IMR-90 (cell line): ENCODE results near the gene PREP. TPM values are rescaled to one million over a fixed set of nuclear protein-coding genes. Genes with fewer than 3 reads are reported as not detected.

Experiments
- ATAC-seq: fragments of 200-7000 bp; cut with Tn5 transposase; 2 replicates; pipeline ENCODE4 v1.9.1; 2020; ENCODE audit warnings: low read depth, mild to moderate bottlenecking, moderate library complexity
- BruUV-seq: library from RNA; stranded (reverse); fragments of 400-500 nt; replicated peaks from 2 replicates; lab custom pipeline; 2021; lab: Mats Ljungman, UMichigan
- CTCF ChIA-PET: fragments of 300-600 bp; formaldehyde crosslinking; extraction: SDS; loops from one replicate; lab custom pipeline; 2021; ENCODE audit warnings: antibody characterized with exemption; lab: Yijun Ruan, JAX
- POLR2A ChIA-PET: fragments of 300-600 bp; sonication (Branson Sonifier 250); formaldehyde crosslinking; loops from one replicate; lab custom pipeline; 2022; ENCODE audit warnings: antibody characterized with exemption; ENCODE audit not compliant: unreplicated experiment; lab: Charles Lee
- DNase-seq: peaks from one replicate; pipeline ENCODE4 v3.0.0; 2013
- H2AFZ ChIP-seq: replicated peaks from 2 replicates; pipeline ENCODE3; 2013; ENCODE audit warnings: low read length, mild to moderate bottlenecking; ENCODE audit not compliant: poor library complexity
- H2AK5ac ChIP-seq: 2 replicates; pipeline ENCODE4 v1.6.1; 2013; ENCODE audit warnings: low read depth, low read length, inconsistent platforms
- H2AK9ac ChIP-seq: replicated peaks from 2 replicates; pipeline ENCODE3; 2013; ENCODE audit warnings: mild to moderate bottlenecking, low read depth, low read length, moderate library complexity; ENCODE audit not compliant: poor library complexity
- H2BK120ac ChIP-seq: 2 replicates; pipeline ENCODE4 v1.6.1; 2013; ENCODE audit warnings: low read depth, low read length, inconsistent platforms
- H2BK15ac ChIP-seq: 3 replicates; pipeline ENCODE4 v1.6.1; 2013; ENCODE audit warnings: low read depth, low read length, inconsistent platforms
- H2BK20ac ChIP-seq: 2 replicates; pipeline ENCODE4 v1.6.1; 2013; ENCODE audit warnings: low read depth, mild to moderate bottlenecking, inconsistent platforms, low read length, moderate library complexity
- H2BK5ac ChIP-seq: 2 replicates; pipeline ENCODE4 v1.6.1; 2013; ENCODE audit warnings: mild to moderate bottlenecking, low read depth, low read length, inconsistent platforms; ENCODE audit not compliant: poor library complexity, severe bottlenecking
- H3K14ac ChIP-seq: replicated peaks from 2 replicates; pipeline ENCODE4 v1.6.1; 2013; ENCODE audit warnings: low read depth, low read length, inconsistent platforms
- H3K18ac ChIP-seq: 2 replicates; pipeline ENCODE4 v1.6.1; 2013; ENCODE audit warnings: low read depth, low read length, control low read depth
- H3K23ac ChIP-seq: 2 replicates; pipeline ENCODE4 v1.6.1; 2013; ENCODE audit warnings: low read depth, low read length, inconsistent platforms
- H3K27ac ChIP-seq: 2 replicates; pipeline ENCODE4 v1.5.1; 2013; ENCODE audit warnings: mild to moderate bottlenecking, control low read depth, low read length; ENCODE audit not compliant: insufficient read depth
- H3K27me3 ChIP-seq: 2 replicates; pipeline ENCODE4 v1.6.1; 2013; ENCODE audit warnings: low read length; ENCODE audit not compliant: control insufficient read depth, insufficient read depth
- H3K36me3 ChIP-seq: 2 replicates; pipeline ENCODE4 v1.6.1; 2013; ENCODE audit warnings: low read length, mixed read lengths; ENCODE audit not compliant: control insufficient read depth, insufficient read depth
- H3K4ac ChIP-seq: 2 replicates; pipeline ENCODE4 v1.6.1; 2013; ENCODE audit warnings: low read depth, low read length, inconsistent platforms
- H3K4me1 ChIP-seq: 2 replicates; pipeline ENCODE4 v1.6.1; 2013; ENCODE audit warnings: low read length, mixed read lengths; ENCODE audit not compliant: control insufficient read depth, insufficient read depth
- H3K4me2 ChIP-seq: 2 replicates; pipeline ENCODE4 v1.6.1; 2013; ENCODE audit warnings: low read depth, mild to moderate bottlenecking, control low read depth, low read length, moderate library complexity
- H3K4me3 ChIP-seq: 2 replicates; pipeline ENCODE4 v1.5.1; 2013; ENCODE audit warnings: low read depth, mild to moderate bottlenecking, control low read depth, low read length, moderate library complexity; ENCODE audit not compliant: insufficient read depth
- H3K56ac ChIP-seq: 2 replicates; pipeline ENCODE4 v1.6.1; 2013; ENCODE audit warnings: low read length, inconsistent platforms; ENCODE audit not compliant: insufficient read depth; ENCODE audit errors: extremely low read depth
- H3K79me1 ChIP-seq, 2 experiments: 2 replicates each; pipeline ENCODE4 v1.6.1; 2013; ENCODE audit warnings: low read length in 2 of 2, inconsistent platforms in 1 of 2, low read depth in 1 of 2
- H3K9ac ChIP-seq: 2 replicates; pipeline ENCODE4 v1.6.1; 2013; ENCODE audit warnings: low read depth, low read length, control low read depth
- H3K9me1 ChIP-seq: 2 replicates; pipeline ENCODE4 v1.6.1; 2013; ENCODE audit warnings: low read length, inconsistent platforms; ENCODE audit not compliant: insufficient read depth
- H3K9me3 ChIP-seq: 2 replicates; pipeline ENCODE4 v1.6.1; 2013; ENCODE audit warnings: low read length; ENCODE audit not compliant: control insufficient read depth, insufficient read depth
- H4K20me1 ChIP-seq: 2 replicates; pipeline ENCODE4 v1.6.1; 2013; ENCODE audit warnings: low read length, inconsistent platforms; ENCODE audit not compliant: insufficient read depth
- H4K5ac ChIP-seq: 2 replicates; pipeline ENCODE4 v1.6.1; 2013; ENCODE audit warnings: mild to moderate bottlenecking, low read depth, low read length, control low read depth
- H4K8ac ChIP-seq, 2 experiments: 2 replicates each; pipeline ENCODE4 v1.6.1; 2013; ENCODE audit warnings: low read depth in 2 of 2, low read length in 2 of 2, control low read depth in 1 of 2, inconsistent platforms in 1 of 2
- H4K91ac ChIP-seq: 2 replicates; pipeline ENCODE4 v1.6.1; 2013; ENCODE audit warnings: low read depth, low read length, inconsistent platforms; ENCODE audit not compliant: insufficient read depth
- BHLHE40 ChIP-seq: fragments of 150-350 bp; IDR thresholded peaks from 2 replicates; pipeline ENCODE4 v1.6.1; 2016; ENCODE audit warnings: mild to moderate bottlenecking, low read depth, low read length
- CEBPB ChIP-seq: IDR thresholded peaks from 2 replicates; pipeline ENCODE4 v1.6.1; 2012; ENCODE audit warnings: low read depth, low read length, improper control_type of control experiment
- MAZ ChIP-seq: IDR thresholded peaks from 2 replicates; pipeline ENCODE4 v1.6.1; 2012; ENCODE audit warnings: low read depth, mild to moderate bottlenecking, low read length, improper control_type of control experiment, moderate library complexity, borderline replicate concordance
- NFE2L2 ChIP-seq: fragments of 150-350 bp; IDR thresholded peaks from 2 replicates; pipeline ENCODE4 v1.6.1; 2016; ENCODE audit warnings: low read depth, mild to moderate bottlenecking, low read length
- POLR2A ChIP-seq: IDR thresholded peaks from 2 replicates; pipeline ENCODE4 v1.6.1; 2012; ENCODE audit warnings: mild to moderate bottlenecking, low read depth, low read length
- RAD21 ChIP-seq: IDR thresholded peaks from 2 replicates; pipeline ENCODE4 v1.6.1; 2012; ENCODE audit warnings: low read length, improper control_type of control experiment
- RCOR1 ChIP-seq: IDR thresholded peaks from 2 replicates; pipeline ENCODE4 v1.6.1; 2012; ENCODE audit warnings: mild to moderate bottlenecking, low read length, improper control_type of control experiment; ENCODE audit not compliant: insufficient replicate concordance
- RFX5 ChIP-seq: IDR thresholded peaks from 2 replicates; pipeline ENCODE4 v1.8.0; 2012; ENCODE audit warnings: low read depth, mild to moderate bottlenecking, low read length, moderate library complexity
- SMC3 ChIP-seq: fragments of 150-350 bp; IDR thresholded peaks from 2 replicates; pipeline ENCODE4 v1.6.1; 2016; ENCODE audit warnings: low read depth, mild to moderate bottlenecking, antibody characterized with exemption, low read length, moderate library complexity
- WGBS, 2 experiments: methylation state at CpG; one replicate each; pipeline versions ENCODE4 v1.1.5 to v1.1.7; 2013; ENCODE audit warnings: missing lambda C conversion rate in 2 of 2; ENCODE audit not compliant: insufficient read length in 1 of 2; ENCODE audit errors: extremely low coverage in 2 of 2; 5-methylcytosine and 5-hydroxymethylcytosine counted together
- dilution Hi-C: fragments of 300-500 bp; cut with HindIII; formaldehyde crosslinking; loops from one replicate; pipeline ENCODE4 v1.14.3; 2018; ENCODE audit warnings: low sequenced_read_pairs; ENCODE audit not compliant: unreplicated experiment
- in situ Hi-C: fragments of 300-500 bp; cut with MboI; formaldehyde crosslinking; loops from 3 replicates; pipeline ENCODE4 v1.14.3; 2019; ENCODE audit warnings: low sequenced_read_pairs, inconsistent platforms, mixed read lengths
- intact Hi-C: fragments of 100-400 bp; cut with micrococcal nuclease; formaldehyde crosslinking; loops from 2 replicates; pipeline ENCODE4 v1.10.0; 2022
- polyA plus RNA-seq, 3 experiments: library from polyadenylated mRNA; depleted of rRNA; stranded (reverse); fragments of >200 nt; gene quantifications; 2 replicates each; pipeline ENCODE4 v1.2.3, GENCODE V29; 2012; ENCODE audit warnings: low replicate concordance in 1 of 3
- total RNA-seq: library from RNA; depleted of rRNA; stranded (reverse); fragments of >200 nt; gene quantifications from 2 replicates; pipeline ENCODE4 v1.2.3, GENCODE V29; 2012
- TF ChIP-seq, protein P1 (sequence below): conservative IDR thresholded peaks from 2 replicates; pipeline ENCODE4 v1.5.1; 2012; ENCODE audit warnings: mild to moderate bottlenecking, low read depth, low read length, improper control_type of control experiment
- TF ChIP-seq, protein P2 (sequence below): fragments of 150-350 bp; IDR thresholded peaks from 2 replicates; pipeline ENCODE4 v1.6.1; 2017; ENCODE audit warnings: mild to moderate bottlenecking, antibody characterized with exemption, low read length, low read depth

PREP gene
- total and polyA plus RNA-seq, 2 of the 4 experiments (the other 2 are of a cell fraction): 21.0 to 25.7 TPM

DNA sequence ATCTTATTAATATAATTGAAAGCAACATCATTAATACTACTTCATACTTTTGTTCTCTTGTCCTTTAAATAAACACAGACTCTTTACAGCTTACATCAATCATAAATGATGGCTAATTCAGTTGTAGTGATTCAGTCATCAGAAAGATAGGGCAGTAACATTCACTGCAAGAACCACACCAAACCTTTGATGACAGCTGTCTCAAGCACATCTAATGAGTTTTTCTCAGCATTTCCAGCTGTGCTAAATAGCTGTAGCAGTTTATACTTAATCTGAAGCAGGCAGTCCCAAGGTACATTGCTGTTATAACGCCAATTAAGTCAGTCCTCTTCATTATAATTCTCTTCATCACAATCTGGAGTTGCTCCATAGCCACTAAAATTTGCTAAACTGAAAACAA is 45.7 kb downstream of the PREP start:
- Histone ChIP-seq H3K27me3 (no peaks in the 10 kb centered on the region), H2AK9ac (no peak overlapping the region), H2AFZ (no peak overlapping the region), H2BK5ac (no peak overlapping the region), H3K4me2 (no peak overlapping the region), H3K9ac (no peak overlapping the region), H3K27ac (no peak overlapping the region), H3K18ac (no peak overlapping the region), H2AK5ac (no peak overlapping the region), H2BK20ac (no peak overlapping the region), H4K20me1 (peaks cover 6% of the 10 kb centered on the region; the same call in 1 of the 2 replicates), H2BK120ac (no peak overlapping the region), H3K56ac (no peak overlapping the region), H3K9me3 (no peaks in the 10 kb centered on the region), H3K36me3 (peaks cover 11% of the 10 kb centered on the region), H3K4ac (no peak overlapping the region), H3K23ac (no peak overlapping the region), H2BK15ac (no peak overlapping the region), H4K8ac (no peak overlapping the region), H3K9me1 (peaks cover 10% of the 10 kb centered on the region; the same call in 1 of the 2 replicates), H4K91ac (no peak overlapping the region), H3K79me1 (peaks cover 13 to 17% of the 10 kb centered on the region in 2 experiments; a peak in 3 of 4 replicates), H3K4me3 (no peak overlapping the region), H3K14ac (no peak overlapping the region), H4K5ac (no peak overlapping the region), H3K4me1 (peaks cover 6% of the 10 kb centered on the region)
- CTCF ChIA-PET: interaction anchor here (1.5 kb wide), 1 partner anchor 279 kb away, joined by 3 read pairs; no protein-coding TSS in a partner anchor
- dilution Hi-C loops (no loop called here), in situ Hi-C loops (no loop called here), intact Hi-C loops (no loop called here)
- TF ChIP-seq CEBPB (no peak), NFE2L2 (no peak), POLR2A (no peak), SMC3 (no peak), RAD21 (no peak), MAZ (no peak), RCOR1 (no peak), RFX5 (no peak), BHLHE40 (no peak)
- TF ChIP-seq, protein P1, sequence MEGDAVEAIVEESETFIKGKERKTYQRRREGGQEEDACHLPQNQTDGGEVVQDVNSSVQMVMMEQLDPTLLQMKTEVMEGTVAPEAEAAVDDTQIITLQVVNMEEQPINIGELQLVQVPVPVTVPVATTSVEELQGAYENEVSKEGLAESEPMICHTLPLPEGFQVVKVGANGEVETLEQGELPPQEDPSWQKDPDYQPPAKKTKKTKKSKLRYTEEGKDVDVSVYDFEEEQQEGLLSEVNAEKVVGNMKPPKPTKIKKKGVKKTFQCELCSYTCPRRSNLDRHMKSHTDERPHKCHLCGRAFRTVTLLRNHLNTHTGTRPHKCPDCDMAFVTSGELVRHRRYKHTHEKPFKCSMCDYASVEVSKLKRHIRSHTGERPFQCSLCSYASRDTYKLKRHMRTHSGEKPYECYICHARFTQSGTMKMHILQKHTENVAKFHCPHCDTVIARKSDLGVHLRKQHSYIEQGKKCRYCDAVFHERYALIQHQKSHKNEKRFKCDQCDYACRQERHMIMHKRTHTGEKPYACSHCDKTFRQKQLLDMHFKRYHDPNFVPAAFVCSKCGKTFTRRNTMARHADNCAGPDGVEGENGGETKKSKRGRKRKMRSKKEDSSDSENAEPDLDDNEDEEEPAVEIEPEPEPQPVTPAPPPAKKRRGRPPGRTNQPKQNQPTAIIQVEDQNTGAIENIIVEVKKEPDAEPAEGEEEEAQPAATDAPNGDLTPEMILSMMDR: no peak
- TF ChIP-seq, protein P2, sequence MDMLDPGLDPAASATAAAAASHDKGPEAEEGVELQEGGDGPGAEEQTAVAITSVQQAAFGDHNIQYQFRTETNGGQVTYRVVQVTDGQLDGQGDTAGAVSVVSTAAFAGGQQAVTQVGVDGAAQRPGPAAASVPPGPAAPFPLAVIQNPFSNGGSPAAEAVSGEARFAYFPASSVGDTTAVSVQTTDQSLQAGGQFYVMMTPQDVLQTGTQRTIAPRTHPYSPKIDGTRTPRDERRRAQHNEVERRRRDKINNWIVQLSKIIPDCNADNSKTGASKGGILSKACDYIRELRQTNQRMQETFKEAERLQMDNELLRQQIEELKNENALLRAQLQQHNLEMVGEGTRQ: no peak
- POLR2A ChIA-PET: no interaction called here
- no peak for DNase-seq
- BruUV-seq: no TSS peak
- no peak for ATAC-seq
- WGBS, 2 experiments: no CpG with 5 or more reads among the region's 1 CpG
